Stimulated activated CD8-positive, alpha-beta memory T cell treated with anti-CD3 and anti-CD28 coated beads, Interleukin-4, amount 100 ng/mL, for 4 hours (primary cell): ENCODE data around the gene APBB1IP.
"Not testable (repeated sequence)": the region's sequence is repeated elsewhere in the genome, so short reads cannot be mapped to it uniquely, and the experiment has no call there.

Source experiments
- DNase-seq, 2 donors: peaks; one replicate each; pipeline ENCODE4 v3.0.0-alpha.2; 2020; ENCODE audit warnings: low read depth in 2 of 2, low spot score in 1 of 2

Gene APBB1IP

GRCh38 chr10:26441491-26442214 lies 3.5 kb downstream of the APBB1IP start:
- DNase-seq: no peak

GRCh38 chr10:26445411-26446031 lies 7.4 kb downstream of the APBB1IP start:
- DNase-seq: no peak

GRCh38 chr10:26446258-26446657 lies 8.1 kb downstream of the APBB1IP start:
- no peak for DNase-seq

GRCh38 chr10:26448292-26448691 lies 10.2 kb downstream of the APBB1IP start:
- DNase-seq: no peak

GRCh38 chr10:26448706-26449435 lies 10.7 kb downstream of the APBB1IP start:
- DNase-seq: peak in 1 of 2 donors; percentile 40

- DNase-seq: no peak
Measured at GRCh38 chr10:26449726-26450125, 11.6 kb downstream of the APBB1IP start.

GRCh38 chr10:26451903-26452302 lies 13.8 kb downstream of the APBB1IP start:
- DNase-seq: no peak

GRCh38 chr10:26453850-26454249 lies 15.7 kb downstream of the APBB1IP start:
- DNase-seq: no peak

- no peak for DNase-seq
Measured at GRCh38 chr10:26454891-26455290, 16.8 kb downstream of the APBB1IP start.

GRCh38 chr10:26455567-26456315 lies 17.6 kb downstream of the APBB1IP start:
- DNase-seq: no peak

- no peak for DNase-seq
Measured at GRCh38 chr10:26457088-26457487, 18.9 kb downstream of the APBB1IP start.

GRCh38 chr10:26460736-26461135 lies 22.6 kb downstream of the APBB1IP start:
- no peak for DNase-seq

GRCh38 chr10:26463986-26464385 lies 25.8 kb downstream of the APBB1IP start:
- no peak for DNase-seq

- no peak for DNase-seq
Measured at GRCh38 chr10:26464632-26465280, 26.6 kb downstream of the APBB1IP start.

GRCh38 chr10:26466531-26466930 lies 28.4 kb downstream of the APBB1IP start:
- not testable (repeated sequence) for DNase-seq

GRCh38 chr10:26467639-26468038 lies 29.5 kb downstream of the APBB1IP start:
- no peak for DNase-seq

- DNase-seq: no peak
Measured at GRCh38 chr10:26468291-26468690, 30.1 kb downstream of the APBB1IP start.

GRCh38 chr10:26468700-26469099 lies 30.6 kb downstream of the APBB1IP start:
- DNase-seq: no peak

GRCh38 chr10:26472492-26472778 lies 34.3 kb downstream of the APBB1IP start:
- DNase-seq: no peak

- DNase-seq: no peak
Measured at GRCh38 chr10:26474026-26474425, 35.9 kb downstream of the APBB1IP start.

- DNase-seq: not testable (repeated sequence)
Measured at GRCh38 chr10:26474845-26475244, 36.7 kb downstream of the APBB1IP start.
